ENCODE measurements around the gene GPS1. TPM values are rescaled to one million over a fixed set of nuclear protein-coding genes. Genes with fewer than 3 reads are reported as not detected.

Gene GPS1
- total and polyA plus RNA-seq, 4 experiments from 2014 or later = 85.1 to 148 (median 114) TPM

DNA sequence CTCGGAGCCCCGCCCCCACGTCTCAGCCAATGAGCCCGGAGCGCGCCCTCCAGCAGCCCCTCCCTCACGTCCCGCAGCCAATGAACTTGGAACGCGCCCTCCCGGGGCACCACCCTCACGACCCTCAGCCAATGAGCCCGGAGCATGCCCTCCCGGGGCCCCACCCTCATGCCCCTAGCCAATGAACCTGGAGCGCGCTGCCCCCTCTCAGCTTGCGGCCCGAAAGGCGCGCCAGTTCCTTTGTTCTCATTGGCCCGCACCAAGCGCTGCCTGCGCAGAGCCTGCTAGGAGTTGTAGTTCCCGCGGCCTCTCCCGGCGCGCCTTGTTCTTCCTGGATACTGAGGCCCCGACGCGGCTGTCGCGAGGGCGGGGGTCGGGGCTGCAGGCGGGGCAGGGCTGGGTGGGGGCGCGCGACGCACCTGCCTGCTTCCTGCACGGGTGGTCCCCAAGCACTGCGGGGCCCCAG, 28.7 kb upstream of the GPS1 start, which contains the start of gene LRRC45:
LRRC45 (plus strand) TSS at position 325 of the 466 bp plus-strand sequence. CDS start 339 bp downstream, outside the sequence.
- Histone ChIP-seq H3K9me3 (ENCODE audit: control insufficient read depth in 1 of 2, low read length in 2 of 2) (no peaks in the 10 kb centered on the region), H3K36me3 (ENCODE audit: insufficient read depth, low read length) (no peaks in the 10 kb centered on the region), H3K4me3 (ENCODE audit: low read length in 2 of 2) (peak within 1 kb of the TSS; percentile 44 to 72), H3K27ac (ENCODE audit: low read depth, low read length) (peak within 1 kb of the TSS; percentile 65), H3K27me3 (ENCODE audit: insufficient read depth, low read length) (no peaks in the 10 kb centered on the region), H3K4me1 (ENCODE audit: insufficient read depth, low read length) (peaks cover 28% of the 10 kb centered on the region)
- Mint-ChIP-seq H3K9me3 (no peaks in the 10 kb centered on the region), H3K36me3 (peaks cover 3% of the 10 kb centered on the region in 2 donors), H3K4me3 (peak within 1 kb of the TSS; percentile 81 to 89 (median 86)), H3K27me3 (no peaks in the 10 kb centered on the region), H3K4me1 (peaks cover 3 to 30% (median 18%) of the 10 kb centered on the region in 4 donors), H3K27ac (peak within 1 kb of the TSS in 6 of 7 donors; percentile 68 to 89 (median 78))
- CTCF ChIA-PET (ENCODE audit: partially characterized antibody) = interaction anchor here (1.0 to 7.5 kb wide), 8 partner anchors 7 to 315 kb away, joined by 3 to 81 read pairs (median 6); partner anchors contain the start of genes DCXR and NOTUM
- POLR2A ChIA-PET (ENCODE audit: partially characterized antibody) = interaction anchor here (0.6 to 5.1 kb wide), 24 partner anchors 8 to 510 kb away, joined by 3 to 57 read pairs (median 4); partner anchors contain the start of genes ACTG1, ARHGDIA, DCXR and DUS1L
- peak; percentile 99 to 100 (median 100) for DNase-seq
- intact Hi-C loops (cut with micrococcal nuclease) = loop anchor here (1.0 to 5.0 kb wide), 6 partner anchors 14 to 179 kb away; partner anchors contain the start of genes ASPSCR1, DCXR, FASN and P4HB

DNA sequence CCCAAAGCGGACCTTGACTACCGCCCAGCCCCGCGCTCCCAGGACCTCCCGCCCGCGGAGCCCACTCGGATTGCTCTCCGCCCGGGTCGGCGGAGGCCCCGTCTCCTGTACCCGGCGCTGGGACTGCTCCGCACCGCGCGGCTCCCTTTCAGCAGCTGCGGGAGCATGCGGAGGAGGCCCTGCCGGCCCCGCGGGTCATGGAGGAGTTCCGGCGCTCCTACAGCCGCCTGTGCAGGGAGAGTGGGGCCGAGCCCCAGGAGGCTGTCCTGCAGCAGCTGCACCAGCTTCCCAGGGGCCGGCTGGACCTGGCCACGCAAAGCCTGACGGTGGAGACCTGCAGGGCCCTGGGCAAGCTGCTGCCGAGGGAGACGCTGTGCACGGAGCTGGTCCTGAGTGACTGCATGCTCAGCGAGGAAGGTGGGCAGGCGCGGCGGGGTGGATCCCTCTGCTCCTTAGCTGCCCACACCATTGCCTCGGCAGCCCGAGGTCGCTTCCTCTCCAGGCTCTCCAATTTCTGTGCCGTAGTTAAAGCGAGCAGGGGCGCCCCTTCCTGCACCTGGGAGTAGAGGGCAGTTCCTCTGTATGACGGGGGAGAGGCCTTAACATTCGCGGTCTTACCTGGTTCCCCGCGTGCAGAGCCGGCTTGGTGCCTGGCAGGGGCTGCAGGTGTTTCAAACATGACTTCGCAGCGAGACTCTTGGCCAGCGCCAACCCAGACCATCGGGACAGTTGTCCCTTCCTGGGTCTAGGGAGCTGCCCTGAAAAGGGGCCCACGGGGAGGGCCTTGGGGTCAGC, 28.1 kb upstream of the GPS1 start:
- H3K36me3 ChIP-seq (ENCODE audit: insufficient read depth, low read length) = no peaks in the 10 kb centered on the region
- Mint-ChIP-seq H3K27me3 (no peaks in the 10 kb centered on the region), H3K4me1 (peaks cover 3 to 30% (median 18%) of the 10 kb centered on the region in 4 donors), H3K27ac (peak overlapping the region in 1 of 7 donors; percentile 89), H3K36me3 (peaks cover 0 to 3% of the 10 kb centered on the region in 2 donors), H3K9me3 (no peaks in the 10 kb centered on the region), H3K4me3 (peak overlapping the region; percentile 66 to 88 (median 80))
- ChIA-PET POLR2A (ENCODE audit: partially characterized antibody) (interaction anchor here (0.8 to 5.1 kb wide), 18 partner anchors 11 to 391 kb away, joined by 3 to 57 read pairs (median 4); partner anchors contain the start of genes ARHGDIA, DCXR, DUS1L and FASN), CTCF (ENCODE audit: partially characterized antibody) (interaction anchor here (1.2 to 7.5 kb wide), 5 partner anchors 11 to 131 kb away, joined by 3 to 81 read pairs (median 4); partner anchors contain the start of genes DCXR and NOTUM)
- H3K27me3 ChIP-seq (ENCODE audit: insufficient read depth, low read length) = no peaks in the 10 kb centered on the region
- H3K4me3 ChIP-seq (ENCODE audit: low read length in 2 of 2) = peak overlapping the region; percentile 17 to 58
- peak overlapping the region; percentile 48 for H3K27ac ChIP-seq (ENCODE audit: low read depth, low read length)
- H3K9me3 ChIP-seq (ENCODE audit: control insufficient read depth in 1 of 2, low read length in 2 of 2) = no peaks in the 10 kb centered on the region
- intact Hi-C loops (cut with micrococcal nuclease) = loop anchor here (1.0 to 5.0 kb wide), 6 partner anchors 14 to 179 kb away; partner anchors contain the start of genes ASPSCR1, DCXR, FASN and P4HB
- peak in 2 of 5 donors; percentile 19 to 20 for DNase-seq
- H3K4me1 ChIP-seq (ENCODE audit: insufficient read depth, low read length) = peaks cover 28% of the 10 kb centered on the region

- H3K9me3 Mint-ChIP-seq = no peaks in the 10 kb centered on the region
- intact Hi-C loops (cut with micrococcal nuclease) = loop anchor here (5.0 kb wide), 3 partner anchors 72 to 177 kb away; partner anchors contain the start of genes FASN and P4HB
- Histone ChIP-seq H3K27me3 (ENCODE audit: insufficient read depth, low read length) (no peaks in the 10 kb centered on the region), H3K4me1 (ENCODE audit: insufficient read depth, low read length) (peaks cover 30% of the 10 kb centered on the region), H3K27ac (ENCODE audit: low read depth, low read length) (no peak overlapping the region), H3K4me3 (ENCODE audit: low read length in 2 of 2) (no peak overlapping the region), H3K9me3 (ENCODE audit: control insufficient read depth in 1 of 2, low read length in 2 of 2) (no peaks in the 10 kb centered on the region), H3K36me3 (ENCODE audit: insufficient read depth, low read length) (no peaks in the 10 kb centered on the region)
- POLR2A ChIA-PET (ENCODE audit: partially characterized antibody) = interaction anchor here (0.6 to 3.6 kb wide), 2 partner anchors 12 to 41 kb away, joined by 3 to 14 read pairs; partner anchors contain the start of gene DUS1L
- H3K4me3 Mint-ChIP-seq = peak overlapping the region in 1 of 8 donors; percentile 46
- no peak overlapping the region for H3K27ac Mint-ChIP-seq
- H3K4me1 Mint-ChIP-seq = peaks cover 6 to 34% (median 17%) of the 10 kb centered on the region in 4 donors
- CTCF ChIA-PET (ENCODE audit: partially characterized antibody) = interaction anchor here (2.6 kb wide), 1 partner anchor 13 kb away, joined by 9 read pairs; the partner anchor contains the start of gene DCXR
- H3K27me3 Mint-ChIP-seq = no peaks in the 10 kb centered on the region
- H3K36me3 Mint-ChIP-seq = peaks cover 0 to 3% of the 10 kb centered on the region in 2 donors
- DNase-seq = no peak
These were observed 26.8 kb upstream of the GPS1 start for GRCh38 chr17:82024859-82025258.

DNA sequence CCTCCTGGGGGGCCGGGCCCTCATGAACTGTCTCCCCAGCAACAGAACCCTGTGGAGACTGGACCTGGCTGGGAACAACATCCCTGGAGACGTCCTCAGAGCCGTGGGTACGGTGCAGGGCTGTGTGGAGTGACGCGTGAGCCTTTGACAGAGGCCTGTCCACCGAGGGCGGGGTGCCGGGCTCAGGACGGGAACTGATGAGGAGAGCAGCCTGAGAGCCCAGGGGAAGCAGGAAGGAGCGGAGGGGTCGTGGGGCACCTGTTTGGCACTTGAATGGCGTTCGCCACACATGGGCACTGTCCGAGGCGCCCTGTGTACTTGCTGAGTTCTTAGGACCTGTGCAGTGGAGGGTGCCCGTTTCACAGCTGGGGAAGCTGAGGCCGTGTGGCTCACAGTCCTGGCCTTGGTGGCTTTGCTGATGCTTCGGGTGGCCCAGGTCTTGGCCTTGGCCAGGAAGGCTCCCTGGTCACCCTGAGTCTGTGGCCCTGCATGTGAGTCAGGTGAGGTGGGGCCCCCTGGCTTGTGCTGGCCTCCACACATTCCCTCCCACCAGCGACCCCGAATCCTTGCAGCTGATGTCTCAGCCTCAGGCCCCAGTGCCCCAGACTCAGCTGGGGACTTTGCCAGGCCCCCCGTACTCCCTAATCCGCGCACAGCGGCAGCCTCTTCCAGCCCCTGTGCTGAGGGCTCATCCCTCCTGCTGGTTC, 26.1 kb upstream of the GPS1 start:
- H3K27ac ChIP-seq (ENCODE audit: low read depth, low read length) = no peak overlapping the region
- peaks cover 8 to 32% (median 18%) of the 10 kb centered on the region in 4 donors for H3K4me1 Mint-ChIP-seq
- POLR2A ChIA-PET (ENCODE audit: partially characterized antibody) = interaction anchor here (0.6 to 1.3 kb wide), 2 partner anchors 13 to 73 kb away, joined by 3 to 5 read pairs; no protein-coding TSS in a partner anchor
- H3K9me3 ChIP-seq (ENCODE audit: control insufficient read depth in 1 of 2, low read length in 2 of 2) = no peaks in the 10 kb centered on the region
- CTCF ChIA-PET (ENCODE audit: partially characterized antibody) = interaction anchor here (1.0 to 2.6 kb wide), 3 partner anchors 12 to 296 kb away, joined by 3 to 9 read pairs (median 3); partner anchors contain the start of gene DCXR
- no peak for DNase-seq
- intact Hi-C loops (cut with micrococcal nuclease) = no loop called here
- no peaks in the 10 kb centered on the region for H3K9me3 Mint-ChIP-seq
- H3K4me3 ChIP-seq (ENCODE audit: low read length in 2 of 2) = no peak overlapping the region
- H3K27me3 ChIP-seq (ENCODE audit: insufficient read depth, low read length) = no peaks in the 10 kb centered on the region
- peaks cover 34% of the 10 kb centered on the region for H3K4me1 ChIP-seq (ENCODE audit: insufficient read depth, low read length)
- peaks cover 0 to 3% of the 10 kb centered on the region in 2 donors for H3K36me3 Mint-ChIP-seq
- H3K4me3 Mint-ChIP-seq = peak overlapping the region in 2 of 8 donors; percentile 6 to 15
- H3K27ac Mint-ChIP-seq = no peak overlapping the region
- no peaks in the 10 kb centered on the region for H3K27me3 Mint-ChIP-seq
- no peaks in the 10 kb centered on the region for H3K36me3 ChIP-seq (ENCODE audit: insufficient read depth, low read length)

- CTCF ChIA-PET (ENCODE audit: partially characterized antibody) = interaction anchor here (1.2 to 2.1 kb wide), 2 partner anchors 9 to 208 kb away, joined by 5 to 7 read pairs; partner anchors contain the start of gene DCXR
- H3K4me1 ChIP-seq (ENCODE audit: insufficient read depth, low read length) = peaks cover 21% of the 10 kb centered on the region
- no peaks in the 10 kb centered on the region for H3K9me3 Mint-ChIP-seq
- H3K4me3 Mint-ChIP-seq = no peak overlapping the region
- DNase-seq = no peak
- no peaks in the 10 kb centered on the region for H3K36me3 Mint-ChIP-seq
- H3K27me3 ChIP-seq (ENCODE audit: insufficient read depth, low read length) = no peaks in the 10 kb centered on the region
- POLR2A ChIA-PET (ENCODE audit: partially characterized antibody) = interaction anchor here (0.7 to 1.6 kb wide), 3 partner anchors 23 to 126 kb away, joined by 3 to 5 read pairs (median 3); partner anchors contain the start of gene DUS1L
- intact Hi-C loops (cut with micrococcal nuclease) = no loop called here
- no peak overlapping the region for H3K4me3 ChIP-seq (ENCODE audit: low read length in 2 of 2)
- H3K27me3 Mint-ChIP-seq = no peaks in the 10 kb centered on the region
- H3K4me1 Mint-ChIP-seq = peaks cover 4 to 15% (median 6%) of the 10 kb centered on the region in 4 donors
- no peaks in the 10 kb centered on the region for H3K36me3 ChIP-seq (ENCODE audit: insufficient read depth, low read length)
- no peak overlapping the region for H3K27ac ChIP-seq (ENCODE audit: low read depth, low read length)
- no peak overlapping the region for H3K27ac Mint-ChIP-seq
- no peaks in the 10 kb centered on the region for H3K9me3 ChIP-seq (ENCODE audit: control insufficient read depth in 1 of 2, low read length in 2 of 2)
These were observed 23.5 kb upstream of the GPS1 start for GRCh38 chr17:82028246-82028645.

GRCh38 chr17:82028966-82029365, 22.7 kb upstream of the GPS1 start:
- intact Hi-C loops (cut with micrococcal nuclease) = no loop called here
- H3K4me1 ChIP-seq (ENCODE audit: insufficient read depth, low read length) = peaks cover 16% of the 10 kb centered on the region
- H3K27me3 ChIP-seq (ENCODE audit: insufficient read depth, low read length) = no peaks in the 10 kb centered on the region
- H3K9me3 ChIP-seq (ENCODE audit: control insufficient read depth in 1 of 2, low read length in 2 of 2) = no peaks in the 10 kb centered on the region
- H3K36me3 ChIP-seq (ENCODE audit: insufficient read depth, low read length) = no peaks in the 10 kb centered on the region
- Mint-ChIP-seq H3K4me3 (no peak overlapping the region), H3K4me1 (peaks cover 4 to 11% (median 5%) of the 10 kb centered on the region in 4 donors), H3K9me3 (no peaks in the 10 kb centered on the region), H3K27ac (no peak overlapping the region), H3K36me3 (no peaks in the 10 kb centered on the region), H3K27me3 (no peaks in the 10 kb centered on the region)
- DNase-seq = no peak
- POLR2A ChIA-PET (ENCODE audit: partially characterized antibody) = interaction anchor here (0.9 to 3.2 kb wide), 7 partner anchors 22 to 123 kb away, joined by 3 to 28 read pairs (median 3); partner anchors contain the start of genes DUS1L and FASN
- no peak overlapping the region for H3K27ac ChIP-seq (ENCODE audit: low read depth, low read length)
- no peak overlapping the region for H3K4me3 ChIP-seq (ENCODE audit: low read length in 2 of 2)
- CTCF ChIA-PET (ENCODE audit: partially characterized antibody) = interaction anchor here (1.2 to 4.1 kb wide), 7 partner anchors 9 to 293 kb away, joined by 5 to 70 read pairs (median 9); partner anchors contain the start of gene DCXR

Data from CD4-positive, alpha-beta memory T cell (primary cell).